ENCODE results near the gene STK32B. TPM values are rescaled to one million over a fixed set of nuclear protein-coding genes. Genes with fewer than 3 reads are reported as not detected.

Gene STK32B
- total and polyA plus RNA-seq, 2 experiments from 2014 or later = 0.71 to 2.3 TPM

GRCh38 chr4:5165420-5166369 is 114.4 kb downstream of the STK32B start:
- Mint-ChIP-seq H3K4me3 (no peak overlapping the region), H3K9me3 (peaks cover 6% of the 10 kb centered on the region; the same call in 2 of the 3 replicates)

More at GRCh38 chr4:5165420-5166369, 114.4 kb downstream of the STK32B start:
- H3K79me2 ChIP-seq (replicated peaks; ENCODE audit: insufficient read depth) = no peaks in the 10 kb centered on the region
- no peaks in the 10 kb centered on the region for H3K27me3 ChIP-seq (ENCODE audit: insufficient read depth)
- DNase-seq (ENCODE audit: low spot score) = peak; percentile 9
- H2AFZ ChIP-seq = peak overlapping the region; percentile 59; the same call in 1 of the 2 replicates
- Mint-ChIP-seq H3K36me3 (ENCODE audit: low read depth) (0 out of 3 replicates have a peak, but pooled peaks cover 4% of the 10 kb centered on the region), H3K27ac (peak overlapping the region; percentile 79; the same call in 1 of the 2 replicates), H3K27me3 (ENCODE audit: insufficient read depth, low read depth, poor library complexity) (peaks cover 4% of the 10 kb centered on the region), H3K4me1 (peaks cover 13% of the 10 kb centered on the region)
- ATAC-seq = peak; percentile 66
- no peak for TF ChIP-seq CTCF (conservative IDR thresholded peaks at IDR 0.05; ENCODE audit: low read depth in 2 of 2)
- no peak for TF ChIP-seq ZNF331 (CRISPR knock-in tag; IDR thresholded peaks at IDR 0.05; ENCODE audit: low read depth)
- TF ChIP-seq ZNF114 (CRISPR knock-in tag; IDR thresholded peaks at IDR 0.05) = no peak
- no peak for TF ChIP-seq CREB1 (CRISPR knock-in tag; IDR thresholded peaks at IDR 0.05; ENCODE audit: low read depth)
- no peak for TF ChIP-seq ZNF462 (CRISPR knock-in tag; IDR thresholded peaks at IDR 0.05)
- TF ChIP-seq EZH2 (IDR thresholded peaks at IDR 0.05; ENCODE audit: low read depth, unreplicated experiment) = no peak
- TF ChIP-seq NANOG (IDR thresholded peaks at IDR 0.05; ENCODE audit: borderline replicate concordance) = no peak
- no peak for TF ChIP-seq EZH2phosphoT487 (IDR thresholded peaks at IDR 0.05; ENCODE audit: unreplicated experiment)
- TF ChIP-seq POLR2AphosphoS5 (IDR thresholded peaks at IDR 0.05; ENCODE audit: low read depth) = no peak
- no peak for TF ChIP-seq REST (IDR thresholded peaks at IDR 0.05; ENCODE audit: unreplicated experiment)
- TF ChIP-seq JUNB (IDR thresholded peaks at IDR 0.05; ENCODE audit: unreplicated experiment) = no peak
- TF ChIP-seq ETS1 (IDR thresholded peaks at IDR 0.05) = no peak
- TF ChIP-seq STAT1 (IDR thresholded peaks at IDR 0.05; ENCODE audit: unreplicated experiment) = no peak
- H3F3A ChIP-seq (replicated peaks; ENCODE audit: low read depth) = no peaks in the 10 kb centered on the region
- H3K27ac ChIP-seq (ENCODE audit: low read depth) = no peak overlapping the region
- H3K4me2 ChIP-seq = no peak overlapping the region
- no peaks in the 10 kb centered on the region for H3K36me3 ChIP-seq (ENCODE audit: insufficient read depth)
- peaks cover 3% of the 10 kb centered on the region; the same call in 1 of the 2 replicates for H3K9me2 ChIP-seq (ENCODE audit: insufficient read depth)
- H3K4me3 ChIP-seq = no peak overlapping the region
- H3K4me1 ChIP-seq (ENCODE audit: insufficient read depth) = peaks cover 8% of the 10 kb centered on the region; the same call in 1 of the 2 replicates
- H4K20me1 ChIP-seq (replicated peaks; ENCODE audit: insufficient read depth) = no peaks in the 10 kb centered on the region
